ENCODE data around the gene NPTN. TPM values are rescaled to one million over a fixed set of nuclear protein-coding genes. Genes with fewer than 3 reads are reported as not detected.

NPTN gene
- total and polyA plus RNA-seq, 12 donors: 89.9 to 212 (median 186) TPM

- 93 to 94% methylated on average over 2 of the region's 2 CpGs for WGBS, 2 donors
- ATAC-seq: no peak
- H3K4me3 ChIP-seq: no peak overlapping the region
- H3K27me3 ChIP-seq: no peaks in the 10 kb centered on the region
- no peaks in the 10 kb centered on the region for H3K36me3 ChIP-seq
- no peak overlapping the region for H3K27ac ChIP-seq
- no peak for DNase-seq
- intact Hi-C loops (cut with DNase I): loop anchor here in 1 of 10 donors (5.0 kb wide), 1 partner anchor 231 kb away; no protein-coding TSS in a partner anchor
- peaks cover 0 to 2% (median 0%) of the 10 kb centered on the region in 9 donors for H3K4me1 ChIP-seq
- TF ChIP-seq CTCF (IDR thresholded peaks at IDR 0.05): no peak
- no peaks in the 10 kb centered on the region for H3K9me3 ChIP-seq
Observed at GRCh38 chr15:73538123-73538522, 95.1 kb downstream of the NPTN start.

GRCh38 chr15:73530649-73531048 is 102.5 kb downstream of the NPTN start:
- DNase-seq (no peak), ATAC-seq (no peak)
- WGBS, 2 donors: 70 to 77% methylated on average over 3 of the region's 3 CpGs
- H3K27ac ChIP-seq: no peak overlapping the region
- no peak for TF ChIP-seq CTCF (IDR thresholded peaks at IDR 0.05)
- no peaks in the 10 kb centered on the region for H3K27me3 ChIP-seq
- no peaks in the 10 kb centered on the region for H3K4me1 ChIP-seq
- no peaks in the 10 kb centered on the region for H3K36me3 ChIP-seq
- H3K4me3 ChIP-seq: no peak overlapping the region
- intact Hi-C loops (cut with DNase I): no loop called here
- no peaks in the 10 kb centered on the region for H3K9me3 ChIP-seq

- no peak overlapping the region for H3K4me3 ChIP-seq
- DNase-seq: no peak
- TF ChIP-seq CTCF (IDR thresholded peaks at IDR 0.05): no peak
- intact Hi-C loops (cut with DNase I): no loop called here
- H3K27me3 ChIP-seq: no peaks in the 10 kb centered on the region
- no peaks in the 10 kb centered on the region for H3K4me1 ChIP-seq
- no peak overlapping the region for H3K27ac ChIP-seq
- no peak for ATAC-seq
- WGBS, 2 donors: 71 to 78% methylated on average over 2 of the region's 2 CpGs
- H3K9me3 ChIP-seq: peaks cover 0 to 3% (median 0%) of the 10 kb centered on the region in 11 donors
- no peaks in the 10 kb centered on the region for H3K36me3 ChIP-seq
Observed at GRCh38 chr15:73527598-73527997, 105.6 kb downstream of the NPTN start.

DNA sequence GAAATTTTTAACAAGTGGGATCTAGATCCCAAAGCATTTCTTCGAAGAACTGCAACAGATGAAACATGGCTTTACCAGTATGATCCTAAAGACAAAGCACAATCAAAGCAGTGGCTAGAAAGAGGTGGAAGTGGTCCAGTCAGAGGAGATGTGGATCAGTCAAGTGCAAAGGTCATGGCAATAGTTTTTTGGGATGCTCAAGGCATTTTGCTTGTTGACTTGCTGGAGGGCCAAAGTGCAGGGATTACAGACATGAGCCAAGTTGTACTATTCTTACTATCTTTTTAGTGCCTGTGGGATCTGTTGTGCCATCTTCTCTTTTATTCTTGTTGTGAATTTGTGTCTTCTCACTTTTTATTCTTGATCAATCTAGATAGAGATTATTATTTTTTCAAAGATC is 108.3 kb downstream of the NPTN start:
- TF ChIP-seq CTCF (IDR thresholded peaks at IDR 0.05): no peak
- Histone ChIP-seq H3K4me1 (no peaks in the 10 kb centered on the region), H3K9me3 (peaks cover 0 to 4% (median 0%) of the 10 kb centered on the region in 11 donors), H3K27me3 (no peaks in the 10 kb centered on the region), H3K4me3 (no peak overlapping the region), H3K27ac (no peak overlapping the region), H3K36me3 (no peaks in the 10 kb centered on the region)
- ATAC-seq (no peak), DNase-seq (no peak)
- intact Hi-C loops (cut with DNase I): no loop called here
- WGBS, 2 donors: 97% methylated on average over 1 of the region's 1 CpG
